ENCODE results near the gene FOXL1. TPM values are rescaled to one million over a fixed set of nuclear protein-coding genes. Genes with fewer than 3 reads are reported as not detected.

FOXL1 gene
- total RNA-seq, 1 experiment from 2014 or later, result 7.5 TPM

DNA sequence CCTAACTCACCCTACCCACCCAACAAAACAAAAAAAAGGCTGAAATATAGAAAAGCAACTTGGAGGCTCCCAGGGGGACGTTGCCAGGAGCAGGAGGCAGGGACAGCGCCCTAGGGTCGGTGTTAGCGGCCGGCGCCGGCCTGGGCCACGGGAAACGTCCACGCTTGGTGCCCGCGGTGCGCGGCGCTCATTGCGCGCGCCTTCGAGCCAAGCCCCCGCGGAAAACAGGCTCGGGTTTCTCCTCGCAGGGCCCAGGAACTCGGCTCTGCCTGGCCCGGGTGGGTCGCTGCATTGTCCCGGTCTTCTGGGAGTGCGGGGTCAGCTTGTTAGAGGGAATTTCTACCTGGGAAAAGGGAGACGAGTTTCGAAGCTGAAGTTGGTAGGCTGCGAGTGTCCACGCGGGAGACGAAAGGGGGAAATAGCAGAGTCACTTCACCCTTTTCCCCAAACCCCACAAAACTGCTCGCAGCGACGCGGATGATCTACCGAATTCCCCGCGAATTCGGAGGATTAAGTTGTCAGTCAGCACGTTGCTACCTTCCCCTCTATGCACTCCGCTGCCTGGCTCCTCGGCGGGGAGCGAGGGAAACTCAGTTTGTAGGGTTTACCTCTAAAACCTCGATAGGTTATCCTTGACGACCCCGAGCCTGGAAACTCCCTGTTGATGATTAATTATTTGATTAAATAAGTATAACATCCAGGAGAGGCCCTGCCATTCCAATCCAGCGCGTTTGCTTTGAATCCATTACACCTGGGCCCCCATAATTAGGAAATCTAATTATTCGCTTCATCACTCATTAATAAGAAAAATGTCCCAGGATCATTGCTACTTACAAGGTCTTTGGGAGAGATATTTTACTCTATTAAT, 12.5 kb upstream of the FOXL1 start:
- intact Hi-C loops (cut with micrococcal nuclease), result no loop called here
- Histone ChIP-seq H3K9ac (ENCODE audit: low read length) (no peak overlapping the region), H3K4me1 (ENCODE audit: control insufficient read depth in 1 of 2, insufficient read depth in 2 of 2, low read length in 2 of 2) (peaks cover 9 to 14% of the 10 kb centered on the region in 2 experiments), H3K4me2 (ENCODE audit: low read length) (no peak overlapping the region), H2AFZ (ENCODE audit: low read depth, low read length, poor library complexity, severe bottlenecking) (no peak overlapping the region), H3K79me2 (ENCODE audit: insufficient read depth, low read length) (no peaks in the 10 kb centered on the region), H4K20me1 (ENCODE audit: insufficient read depth) (no peaks in the 10 kb centered on the region), H3K4me3 (replicated peaks in 1 of 2; ENCODE audit: low read depth in 1 of 2, low read length in 2 of 2) (no peak overlapping the region), H3K9me3 (ENCODE audit: control insufficient read depth in 1 of 2, insufficient read depth in 1 of 2, low read depth in 1 of 2, low read length in 2 of 2) (no peaks in the 10 kb centered on the region), H3K27ac (ENCODE audit: low read depth, low read length) (no peak overlapping the region), H3K36me3 (ENCODE audit: control insufficient read depth in 1 of 2, insufficient read depth in 2 of 2, low read length in 2 of 2) (no peaks in the 10 kb centered on the region), H3K9me2 (ENCODE audit: insufficient read depth) (no peaks in the 10 kb centered on the region), H3K27me3 (ENCODE audit: insufficient read depth, low read length) (0 out of 2 replicates have a peak, but pooled peaks cover 5% of the 10 kb centered on the region)
- CTCF ChIA-PET, result no interaction called here
- POLR2A ChIA-PET, result no interaction called here
- ATAC-seq (no peak), DNase-seq (ENCODE audit: low read depth, low spot score) (no peak)
- TF ChIP-seq ELF1 (IDR thresholded peaks at IDR 0.05; ENCODE audit: borderline replicate concordance, low read depth), result no peak
- no peak for TF ChIP-seq ATF3 (IDR thresholded peaks at IDR 0.05)
- TF ChIP-seq REST (IDR thresholded peaks at IDR 0.05; ENCODE audit: low read depth), result no peak
- TF ChIP-seq POLR2AphosphoS5 (IDR thresholded peaks at IDR 0.05; ENCODE audit: low read depth, low read length), result no peak
- no peak for TF ChIP-seq EGR1 (IDR thresholded peaks at IDR 0.05; ENCODE audit: low read depth)
- TF ChIP-seq EZH2phosphoT487 (IDR thresholded peaks at IDR 0.05; ENCODE audit: borderline replicate concordance), result no peak
- no peak for TF ChIP-seq MAX (IDR thresholded peaks at IDR 0.05)
- BruUV-seq (replicated peaks), result no TSS peak
- RAD21 ChIA-PET (ENCODE audit: low non-redundant PET in 1 of 2, low total read pairs in 2 of 2, uncharacterized antibody in 2 of 2, unreplicated experiment in 2 of 2), result no interaction called here

Data from HCT116 (cell line).